ENCODE measurements around the gene TNFRSF1B.

TNFRSF1B gene

DNA sequence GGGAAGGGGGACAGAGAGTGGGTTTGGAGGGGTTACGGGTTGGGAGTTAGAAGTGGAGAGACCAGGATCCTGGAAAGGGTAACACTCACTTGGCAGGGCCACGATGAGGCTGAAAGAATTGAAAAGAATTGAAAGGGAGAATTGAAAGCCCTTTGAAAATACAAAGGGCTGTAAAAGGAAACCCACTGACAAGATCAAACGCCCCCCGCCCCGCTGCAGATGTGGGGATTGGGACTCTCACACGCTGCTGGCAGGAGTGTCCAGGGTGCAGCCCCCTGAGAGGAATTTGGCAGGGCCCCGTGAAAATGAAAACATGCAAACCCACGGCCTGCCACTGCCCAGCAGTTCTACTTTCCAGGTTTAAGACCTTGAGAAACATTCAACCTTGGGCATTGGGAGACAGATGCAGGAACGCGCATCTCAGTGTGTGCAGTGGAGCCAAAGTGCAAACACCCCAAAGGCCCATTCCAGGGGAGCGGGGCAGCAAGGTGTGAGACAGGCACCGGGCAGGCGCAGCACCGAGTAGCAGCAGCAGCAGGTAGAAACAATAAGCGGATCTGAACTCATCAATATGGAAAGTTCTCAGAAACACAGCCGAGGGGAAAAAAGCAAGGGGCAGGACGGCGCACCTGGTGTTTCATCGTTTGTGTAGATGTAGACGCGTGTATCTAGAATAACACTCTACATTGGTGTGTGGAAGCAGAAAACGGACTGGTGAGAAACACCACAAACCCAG, 8.3 kb upstream of the TNFRSF1B start:
- DNase-seq = no peak

GRCh38 chr1:12159816-12160215, 7.0 kb upstream of the TNFRSF1B start:
- no peak for DNase-seq

GRCh38 chr1:12161324-12161661, 5.5 kb upstream of the TNFRSF1B start:
- DNase-seq = no peak

DNA sequence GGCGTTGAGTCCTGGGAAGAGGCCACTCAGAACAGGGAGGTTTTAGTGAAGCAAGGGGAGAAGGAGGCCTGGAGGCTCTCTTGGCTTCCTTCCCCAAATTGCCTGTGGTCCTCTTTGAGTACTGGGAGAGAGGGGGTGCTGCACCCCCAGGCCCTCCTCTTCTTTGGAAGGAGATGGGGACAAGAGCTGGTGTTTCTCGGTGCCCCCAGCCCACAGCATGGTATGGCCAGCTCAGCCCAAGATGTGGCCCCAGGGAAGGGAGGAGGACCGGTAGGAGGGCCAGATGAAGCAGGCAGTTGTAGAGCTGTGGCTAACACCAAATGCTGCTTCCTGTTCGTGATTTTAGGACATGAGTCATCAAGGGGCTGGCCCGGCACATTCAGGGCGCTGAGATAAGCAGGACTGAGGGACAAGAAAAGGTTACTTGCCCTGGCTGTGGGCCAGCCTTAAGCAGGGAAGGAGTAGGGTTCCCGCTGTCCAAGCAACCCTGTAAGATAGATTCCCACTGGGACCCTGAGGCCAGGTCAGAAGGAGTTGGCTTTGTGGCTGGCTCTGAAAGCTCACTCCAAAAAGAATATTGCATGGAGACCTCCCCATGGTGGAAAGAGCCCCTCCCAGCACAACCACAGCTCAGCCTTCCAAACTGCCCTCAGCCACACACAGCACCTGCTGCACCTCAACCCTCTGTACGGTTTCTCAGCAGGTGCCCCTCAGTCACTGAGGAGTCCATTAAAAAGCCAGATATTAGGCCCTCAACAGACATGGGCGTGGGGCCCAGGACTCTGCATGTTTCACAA, 4.9 kb upstream of the TNFRSF1B start:
- no peak for DNase-seq

GRCh38 chr1:12162459-12163137, 4.2 kb upstream of the TNFRSF1B start:
- DNase-seq = no peak

DNA sequence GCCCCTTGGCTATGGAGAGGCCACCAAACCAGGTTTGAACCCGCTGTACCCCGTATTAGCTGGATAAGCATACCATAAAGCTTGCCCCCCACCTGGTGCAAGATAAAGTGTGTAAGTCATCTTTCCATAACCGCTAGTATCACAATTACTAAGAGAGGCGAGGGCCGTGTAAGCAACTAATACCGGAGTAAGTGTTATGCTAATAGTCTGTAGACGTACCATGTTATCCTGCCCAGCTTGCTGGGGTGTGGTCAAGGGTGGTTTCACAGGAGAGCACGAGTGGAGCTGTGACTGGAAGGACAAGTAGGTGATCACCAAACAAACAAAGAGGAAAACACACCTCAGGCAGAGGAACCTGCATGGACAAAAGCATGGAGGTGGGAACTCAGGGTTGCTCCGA, 3.6 kb upstream of the TNFRSF1B start:
- no peak for DNase-seq

GRCh38 chr1:12164210-12164609, 2.6 kb upstream of the TNFRSF1B start:
- no peak for DNase-seq

DNA sequence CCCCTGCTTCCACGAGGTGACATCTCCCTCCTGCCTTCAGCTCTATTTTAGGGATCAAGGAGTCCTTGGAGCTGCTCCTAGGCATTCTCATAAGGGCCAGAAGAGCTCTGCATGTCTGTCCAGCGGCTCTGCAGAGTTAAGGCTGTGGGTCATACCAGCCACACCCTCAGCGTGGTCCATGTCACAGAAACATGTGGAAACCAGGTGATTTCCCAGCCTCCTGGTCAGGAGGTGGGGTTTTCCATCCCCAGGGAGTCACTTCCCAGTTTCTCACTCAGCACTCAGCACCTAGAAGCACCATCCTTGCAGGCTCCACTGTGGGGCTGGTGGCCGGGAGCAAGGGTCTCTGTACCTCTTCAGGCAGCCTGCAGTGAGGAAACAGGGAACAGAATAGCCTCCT, 1.4 kb upstream of the TNFRSF1B start:
- DNase-seq = no peak

DNA sequence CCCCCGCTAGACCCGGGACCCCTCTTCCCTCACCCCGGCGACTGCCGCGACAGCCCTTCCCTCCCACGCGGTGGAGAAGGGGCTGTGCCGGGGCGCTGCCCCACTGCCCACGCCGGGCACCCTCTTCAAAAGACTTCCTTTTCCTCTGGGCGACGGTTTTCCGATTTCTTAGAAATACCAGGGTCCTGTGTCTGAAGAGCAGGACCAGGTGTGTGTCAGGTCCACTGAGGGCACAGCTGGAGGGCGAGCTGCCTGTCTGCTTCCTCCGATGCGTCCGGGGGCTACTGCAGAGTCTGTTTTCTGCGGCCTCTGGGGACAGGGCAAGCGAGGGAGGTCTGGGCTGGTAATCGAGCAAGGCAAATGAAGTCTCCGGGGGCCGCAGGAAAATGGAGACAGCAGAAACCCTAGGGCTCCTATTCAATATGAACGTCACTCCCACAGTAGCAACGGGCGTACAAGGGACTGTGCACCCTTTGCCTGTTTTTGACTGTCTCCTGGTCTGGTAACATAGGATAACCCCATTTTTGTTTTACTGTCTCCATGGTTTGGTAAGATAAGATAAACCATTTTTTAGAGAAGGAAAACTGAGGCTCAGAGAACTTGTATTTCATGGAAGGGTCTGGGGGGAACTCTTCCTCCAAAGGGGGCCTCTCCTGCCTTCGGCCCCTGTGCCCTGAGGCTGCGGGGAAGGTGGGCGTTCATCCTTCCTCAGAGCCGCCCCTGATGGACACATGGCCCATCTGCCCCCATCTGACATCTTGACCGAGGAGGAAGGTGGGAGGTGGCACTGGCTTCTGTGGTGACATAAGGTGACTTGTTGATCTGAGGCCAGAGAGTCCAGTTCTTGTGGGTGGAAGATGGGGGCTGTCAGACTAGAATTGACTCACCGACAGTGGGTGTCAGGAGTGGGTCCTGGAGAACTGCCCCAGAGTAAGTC, 970 bp downstream of the TNFRSF1B start:
- no peak for DNase-seq

- no peak for DNase-seq
Observed at GRCh38 chr1:12168451-12169160, 1.8 kb downstream of the TNFRSF1B start.

DNA sequence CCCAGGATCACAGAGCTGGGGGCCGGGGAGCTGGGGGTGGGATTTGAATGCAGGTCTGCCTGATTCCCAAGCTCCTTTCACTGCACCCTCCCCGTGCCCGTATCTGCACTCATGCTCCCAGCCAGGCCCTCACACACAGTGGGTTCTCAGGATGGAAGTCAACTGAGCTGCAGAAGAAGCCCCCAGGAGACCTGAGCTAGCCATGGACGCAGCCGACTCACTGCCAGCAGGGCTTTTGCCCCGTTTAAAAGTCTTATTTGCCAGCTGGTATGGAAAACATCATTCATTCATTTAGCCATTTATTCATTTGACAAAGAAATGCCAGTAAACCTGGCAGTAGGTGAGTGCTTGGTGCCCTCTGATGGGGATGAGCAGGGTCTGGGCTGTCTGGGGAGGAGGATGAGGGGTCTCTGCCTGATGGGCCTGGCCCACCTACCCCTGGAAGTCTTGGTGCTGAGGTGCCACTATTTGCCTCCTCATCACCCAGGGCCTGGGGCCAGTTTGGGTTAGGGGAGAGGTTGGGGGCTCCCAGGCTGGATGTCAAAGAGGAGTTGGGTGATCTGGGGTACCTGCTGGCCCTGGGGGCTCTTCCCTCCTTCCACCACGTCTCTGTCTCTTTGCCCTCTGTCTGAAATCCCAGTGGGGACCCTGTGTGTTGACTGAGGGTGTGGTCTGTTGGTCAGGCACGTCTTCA, 2.8 kb downstream of the TNFRSF1B start:
- DNase-seq = no peak

DNA sequence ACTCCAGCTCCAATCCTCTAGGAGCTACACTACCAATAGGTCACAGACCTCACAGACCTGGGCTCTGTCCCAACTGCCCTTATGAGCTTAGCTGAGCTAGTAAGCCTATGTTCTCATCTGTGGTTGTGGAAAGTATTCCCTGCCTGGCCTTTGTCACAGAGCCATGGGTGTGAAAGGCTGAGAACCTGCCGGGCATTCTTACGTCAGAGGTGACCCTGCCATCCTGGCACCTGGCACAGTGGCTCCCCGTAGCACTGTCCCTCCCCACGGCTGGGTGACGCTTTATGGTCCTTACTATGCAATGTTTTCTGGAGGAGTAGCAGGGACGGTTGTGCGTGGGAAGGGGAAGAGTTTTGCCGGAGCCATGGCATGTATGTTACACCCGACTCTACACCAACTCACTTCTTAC, 3.5 kb downstream of the TNFRSF1B start:
- DNase-seq = no peak

- DNase-seq = no peak
Observed at GRCh38 chr1:12171206-12172041, 4.6 kb downstream of the TNFRSF1B start.

- DNase-seq = no peak
Observed at GRCh38 chr1:12172042-12172851, 5.5 kb downstream of the TNFRSF1B start.

DNA sequence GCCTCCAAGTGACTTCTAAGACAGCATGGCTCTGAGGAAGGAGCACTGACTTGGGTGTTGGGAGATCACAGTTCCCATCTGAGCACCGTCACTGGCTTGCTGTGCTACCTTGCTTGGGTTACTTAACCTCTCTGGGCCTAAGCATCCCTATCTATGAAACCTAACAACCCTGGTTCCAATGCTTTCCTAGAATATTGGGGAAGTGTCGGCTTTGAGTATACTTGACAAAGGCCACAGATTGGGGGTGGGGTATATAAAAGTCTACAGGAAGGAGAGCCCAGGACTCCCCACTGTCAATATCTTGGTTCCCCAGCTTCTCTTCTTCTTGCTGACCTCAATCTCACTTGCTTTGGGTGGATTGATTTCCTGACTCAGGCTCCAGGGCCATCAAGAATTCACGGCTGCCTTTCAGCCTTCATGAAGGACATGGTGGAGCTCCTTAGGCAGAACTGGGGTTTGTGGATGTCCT, 6.3 kb downstream of the TNFRSF1B start:
- DNase-seq = no peak

DNA sequence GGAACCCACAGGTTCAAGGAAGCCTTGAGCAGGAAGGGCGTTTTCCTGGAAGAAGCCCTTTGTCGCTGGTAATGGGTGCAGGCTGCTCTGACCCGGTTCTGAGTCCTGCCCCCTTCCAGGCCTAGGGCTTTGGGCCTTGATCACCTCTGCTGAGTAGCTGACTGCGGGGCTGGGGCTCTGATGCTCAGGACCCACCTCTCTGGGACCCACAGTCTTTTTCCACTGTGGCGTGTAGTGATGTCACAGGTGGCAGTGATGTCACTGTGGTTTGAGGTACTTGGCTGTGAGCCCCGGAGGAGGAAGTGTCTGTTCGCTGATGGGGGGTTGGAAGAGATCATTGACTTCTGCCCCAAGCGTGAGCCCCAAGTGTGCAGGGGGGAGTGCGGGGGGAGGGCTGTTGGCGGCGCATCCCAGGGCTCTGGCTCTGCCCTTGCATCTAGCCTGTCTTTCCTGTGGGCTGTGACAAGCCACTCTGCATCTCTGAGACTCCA, 6.9 kb downstream of the TNFRSF1B start:
- no peak for DNase-seq

DNA sequence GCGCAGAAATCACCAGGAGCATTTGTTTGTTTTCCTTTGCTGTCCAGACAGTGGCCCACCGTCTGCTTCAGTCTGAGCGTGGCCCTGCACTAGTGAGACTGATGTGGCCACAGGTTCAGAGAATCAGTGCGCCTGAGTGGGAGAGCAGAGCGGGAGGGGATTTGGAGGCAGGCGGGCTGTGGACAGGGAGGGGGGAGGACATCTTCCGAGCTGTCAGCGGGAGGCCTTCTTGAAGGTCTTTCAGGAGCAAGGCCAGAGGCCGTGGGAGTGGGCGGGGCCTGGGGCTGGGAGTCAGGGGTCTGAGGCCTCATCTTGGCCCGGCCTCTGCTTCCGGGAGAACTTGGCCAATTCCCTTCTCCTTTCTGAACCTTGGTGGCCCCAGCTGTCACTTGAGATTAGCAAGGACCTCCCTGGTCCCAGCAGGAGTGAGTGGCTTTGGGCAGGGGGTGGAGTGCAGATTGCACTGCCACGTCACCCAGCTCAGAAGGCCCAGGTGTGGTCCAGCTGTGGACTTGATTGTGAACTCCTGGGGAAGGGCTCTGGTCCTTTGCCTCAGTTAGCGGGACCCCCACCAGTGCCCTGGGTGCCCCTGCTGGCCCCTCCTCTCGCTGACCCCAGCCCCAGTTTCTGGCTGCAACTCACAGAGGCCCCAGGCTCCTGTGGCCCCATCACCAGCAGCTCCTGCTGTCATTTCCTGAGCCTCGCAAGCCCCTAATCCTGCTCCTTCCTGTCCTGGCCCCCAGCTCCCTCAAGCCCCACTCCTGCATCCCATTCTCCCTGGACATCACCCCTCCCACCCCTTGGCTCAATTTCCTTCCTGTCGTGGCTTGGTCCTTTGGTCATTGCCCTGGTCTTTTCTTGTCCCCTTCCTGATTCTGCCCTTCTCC, 8.4 kb downstream of the TNFRSF1B start:
- DNase-seq = no peak

Data from NCI-H1930 (cell line).